GM12801 (cell line): Measurements from ENCODE around the gene RXFP2.

Experiments
- CTCF ChIP-seq: IDR thresholded peaks from one replicate; pipeline ENCODE4 v1.5.1; 2011; ENCODE audit warnings: control low read depth; ENCODE audit not compliant: insufficient read length; ENCODE audit errors: extremely low read depth

RXFP2 gene

GRCh38 chr13:31846182-31846938 is 107.0 kb downstream of the RXFP2 start:
- TF ChIP-seq CTCF = no peak

GRCh38 chr13:31846961-31847752 is 107.8 kb downstream of the RXFP2 start:
- no peak for TF ChIP-seq CTCF

GRCh38 chr13:31848621-31849020 is 109.3 kb downstream of the RXFP2 start:
- TF ChIP-seq CTCF = no peak

GRCh38 chr13:31849206-31849605 is 109.9 kb downstream of the RXFP2 start:
- TF ChIP-seq CTCF = no peak

- no peak for TF ChIP-seq CTCF
Measured at GRCh38 chr13:31850041-31850555, 110.8 kb downstream of the RXFP2 start.

GRCh38 chr13:31851216-31851615 is 111.9 kb downstream of the RXFP2 start:
- no peak for TF ChIP-seq CTCF
